DND-41 (cell line): ENCODE results near the gene TAP1.

Source experiments
- ATAC-seq: fragments of 200-7000 bp; cut with Tn5 transposase; 3 replicates; pipeline ENCODE4 v1.9.1; 2021; ENCODE audit warnings: low read depth; ENCODE audit not compliant: insufficient read depth
- DNase-seq: peaks from one replicate; pipeline ENCODE4 v3.0.0-alpha.2; 2020
- H2AFZ ChIP-seq: 2 replicates; pipeline ENCODE4 v1.6.0; 2012; ENCODE audit warnings: low read depth, low read length
- H3K27ac ChIP-seq: 2 replicates; pipeline ENCODE4 v1.5.1; 2012; ENCODE audit warnings: low read length, inconsistent platforms
- H3K27me3 ChIP-seq: fragments of 200-600 bp; sonication (generic); 2 replicates; pipeline ENCODE4 v1.6.0; 2012; ENCODE audit warnings: low read length, mild to moderate bottlenecking, inconsistent platforms; ENCODE audit not compliant: insufficient read depth, poor library complexity
- H3K36me3 ChIP-seq: 2 replicates; pipeline ENCODE4 v1.5.1; 2012; ENCODE audit warnings: low read length, inconsistent platforms; ENCODE audit not compliant: insufficient read depth
- H3K4me1 ChIP-seq: 2 replicates; pipeline ENCODE4 v1.5.1; 2012; ENCODE audit warnings: mild to moderate bottlenecking, low read length; ENCODE audit not compliant: insufficient read depth
- H3K4me2 ChIP-seq: 2 replicates; pipeline ENCODE4 v1.6.0; 2012; ENCODE audit warnings: mild to moderate bottlenecking, moderate library complexity, low read length, inconsistent platforms; ENCODE audit not compliant: insufficient read depth
- H3K4me3 ChIP-seq, 2 experiments: fragments of 200-600 bp in 1 of 2; shearing (Covaris generic) in 1 of 2; 2 replicates each; pipeline ENCODE4 v1.5.1; 2012 to 2016; ENCODE audit warnings: inconsistent platforms in 2 of 2, low read length in 2 of 2, mild to moderate bottlenecking in 2 of 2, low read depth in 1 of 2, moderate library complexity in 1 of 2
- H3K79me2 ChIP-seq: 2 replicates; pipeline ENCODE4 v1.6.0; 2012; ENCODE audit warnings: low read length, inconsistent platforms; ENCODE audit not compliant: insufficient read depth
- H3K9ac ChIP-seq: 2 replicates; pipeline ENCODE4 v1.6.0; 2012; ENCODE audit warnings: low read depth, mild to moderate bottlenecking, inconsistent platforms, low read length, moderate library complexity
- H3K9me3 ChIP-seq: 2 replicates; pipeline ENCODE4 v1.5.1; 2012; ENCODE audit warnings: low read length, moderate library complexity, mild to moderate bottlenecking, inconsistent platforms; ENCODE audit not compliant: insufficient read depth, severe bottlenecking
- H4K20me1 ChIP-seq: 2 replicates; pipeline ENCODE4 v1.6.0; 2012; ENCODE audit warnings: low read length; ENCODE audit not compliant: insufficient read depth
- EZH2 ChIP-seq: IDR thresholded peaks from 3 replicates; pipeline ENCODE4 v1.6.1; 2012; ENCODE audit warnings: borderline replicate concordance, low read depth, mild to moderate bottlenecking, moderate library complexity, low read length, inconsistent platforms; ENCODE audit not compliant: severe bottlenecking
- TF ChIP-seq, protein P1 (sequence below): IDR thresholded peaks from 2 replicates; pipeline ENCODE4 v1.5.1; 2012; ENCODE audit warnings: borderline replicate concordance, low read length, moderate library complexity, mild to moderate bottlenecking; ENCODE audit not compliant: poor library complexity, severe bottlenecking; ENCODE audit errors: extremely low read depth

TAP1 gene, protein sequence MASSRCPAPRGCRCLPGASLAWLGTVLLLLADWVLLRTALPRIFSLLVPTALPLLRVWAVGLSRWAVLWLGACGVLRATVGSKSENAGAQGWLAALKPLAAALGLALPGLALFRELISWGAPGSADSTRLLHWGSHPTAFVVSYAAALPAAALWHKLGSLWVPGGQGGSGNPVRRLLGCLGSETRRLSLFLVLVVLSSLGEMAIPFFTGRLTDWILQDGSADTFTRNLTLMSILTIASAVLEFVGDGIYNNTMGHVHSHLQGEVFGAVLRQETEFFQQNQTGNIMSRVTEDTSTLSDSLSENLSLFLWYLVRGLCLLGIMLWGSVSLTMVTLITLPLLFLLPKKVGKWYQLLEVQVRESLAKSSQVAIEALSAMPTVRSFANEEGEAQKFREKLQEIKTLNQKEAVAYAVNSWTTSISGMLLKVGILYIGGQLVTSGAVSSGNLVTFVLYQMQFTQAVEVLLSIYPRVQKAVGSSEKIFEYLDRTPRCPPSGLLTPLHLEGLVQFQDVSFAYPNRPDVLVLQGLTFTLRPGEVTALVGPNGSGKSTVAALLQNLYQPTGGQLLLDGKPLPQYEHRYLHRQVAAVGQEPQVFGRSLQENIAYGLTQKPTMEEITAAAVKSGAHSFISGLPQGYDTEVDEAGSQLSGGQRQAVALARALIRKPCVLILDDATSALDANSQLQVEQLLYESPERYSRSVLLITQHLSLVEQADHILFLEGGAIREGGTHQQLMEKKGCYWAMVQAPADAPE

DNA sequence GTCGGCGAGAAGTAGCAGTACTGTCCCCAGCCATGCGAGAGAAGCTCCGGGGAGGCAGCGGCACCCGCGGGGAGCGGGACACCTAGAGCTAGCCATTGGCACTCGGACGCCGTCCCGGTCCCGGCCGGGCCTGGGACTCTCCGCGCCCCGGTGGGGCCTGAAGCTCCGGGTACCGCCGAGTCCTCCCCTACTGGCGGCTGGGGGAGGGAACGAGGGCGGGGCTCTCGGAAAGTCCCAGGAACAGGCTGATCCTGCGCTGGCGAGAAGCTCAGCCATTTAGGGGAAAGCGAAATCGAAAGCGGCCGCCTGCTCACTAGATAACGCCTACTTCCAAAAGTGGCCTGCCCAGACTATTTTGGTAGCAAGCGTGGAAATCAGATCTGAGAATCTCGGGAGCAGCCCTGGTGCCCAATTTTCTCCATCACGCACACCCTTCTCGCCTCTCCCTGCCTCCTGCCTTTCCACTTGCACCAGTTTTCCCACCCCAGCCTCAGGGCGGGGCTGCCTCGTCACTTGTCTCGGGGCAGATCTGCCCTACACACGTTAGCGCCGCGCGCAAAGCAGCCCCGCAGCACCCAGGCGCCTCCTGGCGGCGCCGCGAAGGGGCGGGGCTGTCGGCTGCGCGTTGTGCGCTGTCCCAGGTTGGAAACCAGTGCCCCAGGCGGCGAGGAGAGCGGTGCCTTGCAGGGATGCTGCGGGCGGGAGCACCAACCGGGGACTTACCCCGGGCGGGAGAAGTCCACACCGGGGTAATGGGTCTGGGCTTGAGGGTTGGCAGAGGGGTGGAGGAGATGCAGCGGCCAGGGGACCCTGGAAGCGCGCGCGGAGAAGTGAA lies at the start of gene TAP1, which contains the start of gene PSMB9:
TSS of gene TAP1 (minus strand) at position 164 of the 835 bp plus-strand sequence. CDS start at position 96, 68 bp downstream.
TSS of gene PSMB9 (plus strand) at position 652 of the 835 bp plus-strand sequence. CDS start at position 690, 38 bp downstream.
- no peaks in the 10 kb centered on the region for H3K9me3 ChIP-seq
- H3K79me2 ChIP-seq = peaks cover 29% of the 10 kb centered on the region
- peaks cover 38% of the 10 kb centered on the region for H3K36me3 ChIP-seq
- ATAC-seq (peak; percentile 85), DNase-seq (peak; percentile 94)
- H3K4me3 ChIP-seq = peak within 1 kb of the TSS; percentile 55 to 79
- H3K27me3 ChIP-seq = no peaks in the 10 kb centered on the region
- peak within 1 kb of the TSS; percentile 75 for H3K4me2 ChIP-seq
- TF ChIP-seq, protein P1, sequence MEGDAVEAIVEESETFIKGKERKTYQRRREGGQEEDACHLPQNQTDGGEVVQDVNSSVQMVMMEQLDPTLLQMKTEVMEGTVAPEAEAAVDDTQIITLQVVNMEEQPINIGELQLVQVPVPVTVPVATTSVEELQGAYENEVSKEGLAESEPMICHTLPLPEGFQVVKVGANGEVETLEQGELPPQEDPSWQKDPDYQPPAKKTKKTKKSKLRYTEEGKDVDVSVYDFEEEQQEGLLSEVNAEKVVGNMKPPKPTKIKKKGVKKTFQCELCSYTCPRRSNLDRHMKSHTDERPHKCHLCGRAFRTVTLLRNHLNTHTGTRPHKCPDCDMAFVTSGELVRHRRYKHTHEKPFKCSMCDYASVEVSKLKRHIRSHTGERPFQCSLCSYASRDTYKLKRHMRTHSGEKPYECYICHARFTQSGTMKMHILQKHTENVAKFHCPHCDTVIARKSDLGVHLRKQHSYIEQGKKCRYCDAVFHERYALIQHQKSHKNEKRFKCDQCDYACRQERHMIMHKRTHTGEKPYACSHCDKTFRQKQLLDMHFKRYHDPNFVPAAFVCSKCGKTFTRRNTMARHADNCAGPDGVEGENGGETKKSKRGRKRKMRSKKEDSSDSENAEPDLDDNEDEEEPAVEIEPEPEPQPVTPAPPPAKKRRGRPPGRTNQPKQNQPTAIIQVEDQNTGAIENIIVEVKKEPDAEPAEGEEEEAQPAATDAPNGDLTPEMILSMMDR = peak; percentile 91
- no peak for TF ChIP-seq EZH2
- peak within 1 kb of the TSS; percentile 91 for H2AFZ ChIP-seq
- H3K27ac ChIP-seq = peak within 1 kb of the TSS; percentile 98
- no peaks in the 10 kb centered on the region for H4K20me1 ChIP-seq
- H3K9ac ChIP-seq = peak within 1 kb of the TSS; percentile 83
- H3K4me1 ChIP-seq = peaks cover 33% of the 10 kb centered on the region

DNA sequence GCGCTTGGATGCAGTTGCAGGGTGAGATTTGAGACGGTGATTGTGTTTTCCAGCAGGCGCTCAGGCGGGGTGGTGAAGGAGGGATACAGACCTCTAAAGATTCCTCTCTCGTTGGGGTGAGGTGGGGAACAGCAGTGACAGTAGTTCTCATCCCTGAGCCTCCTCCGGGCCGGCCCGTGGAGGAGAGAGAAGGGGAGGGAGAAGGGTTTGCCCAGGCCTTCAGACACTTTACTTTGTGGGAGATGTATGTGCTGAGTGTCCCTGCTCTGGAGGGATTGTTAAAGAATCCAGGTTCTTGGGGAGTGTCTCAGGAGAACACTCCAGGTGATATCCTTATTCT lies 41.5 kb upstream of the TAP1 start:
- Histone ChIP-seq H3K9ac (peak overlapping the region; percentile 78), H3K27ac (peak overlapping the region; percentile 84), H3K27me3 (no peaks in the 10 kb centered on the region), H2AFZ (peak overlapping the region; percentile 81), H3K4me1 (peaks cover 45% of the 10 kb centered on the region), H4K20me1 (peaks cover 11% of the 10 kb centered on the region; the same call in 1 of the 2 replicates), H3K4me3 (peak overlapping the region; percentile 67 to 89), H3K79me2 (peaks cover 49% of the 10 kb centered on the region), H3K36me3 (peaks cover 9% of the 10 kb centered on the region), H3K4me2 (peak overlapping the region; percentile 77), H3K9me3 (no peaks in the 10 kb centered on the region)
- ATAC-seq = peak; percentile 15
- no peak for TF ChIP-seq EZH2
- TF ChIP-seq, protein P1 = no peak
- DNase-seq = no peak

DNA sequence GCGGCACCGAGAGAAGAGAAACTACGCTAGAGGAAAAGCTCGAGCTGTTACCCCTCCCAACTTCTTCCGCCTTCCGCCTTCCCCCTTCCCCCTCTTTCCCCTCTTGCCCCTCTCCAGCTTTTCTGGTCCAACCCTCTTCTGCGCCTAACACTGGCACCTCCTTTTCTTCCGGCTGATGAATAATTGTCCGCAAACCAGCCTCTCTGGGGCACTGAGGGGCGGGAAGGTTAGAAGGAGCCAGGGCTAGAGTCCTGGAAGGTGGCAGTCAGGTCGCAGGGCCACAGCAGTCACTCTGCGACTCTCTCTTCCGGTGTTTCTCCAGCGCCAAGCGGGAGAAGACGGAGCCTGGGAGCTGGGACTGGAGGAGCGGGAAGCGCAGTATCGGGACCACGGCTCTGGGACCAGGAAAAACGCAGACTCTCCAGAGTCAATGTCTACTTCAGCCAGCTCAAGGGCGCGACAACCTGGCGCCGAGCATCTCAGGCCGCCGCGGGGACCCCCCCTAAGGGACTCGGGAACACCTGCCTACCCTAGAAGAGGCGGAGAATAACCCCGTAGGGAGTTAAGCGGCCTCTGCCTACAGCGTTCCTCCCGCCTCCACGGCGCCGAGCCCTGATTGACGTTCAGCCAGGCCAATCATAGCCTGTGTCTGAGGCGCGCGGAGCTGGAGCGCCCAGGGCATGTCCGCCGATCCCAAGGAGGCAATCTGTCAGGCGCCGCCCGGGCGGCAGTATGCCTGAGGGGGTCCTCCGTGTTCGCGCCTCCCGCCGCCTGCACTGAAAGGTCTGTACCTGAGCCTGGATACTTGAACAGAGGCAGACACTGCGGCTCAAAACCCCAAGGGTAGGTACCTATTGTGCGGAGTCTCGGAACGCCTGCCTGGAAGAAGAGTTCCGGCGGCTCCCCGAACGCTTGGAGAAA lies 40.8 kb upstream of the TAP1 start:
- Histone ChIP-seq H3K9me3 (no peaks in the 10 kb centered on the region), H3K4me3 (peak overlapping the region; percentile 67 to 89), H3K27me3 (no peaks in the 10 kb centered on the region), H4K20me1 (peaks cover 11% of the 10 kb centered on the region; the same call in 1 of the 2 replicates), H3K4me2 (peak overlapping the region; percentile 77), H3K27ac (peak overlapping the region; percentile 84), H2AFZ (peak overlapping the region; percentile 81), H3K9ac (peak overlapping the region; percentile 78), H3K36me3 (peaks cover 9% of the 10 kb centered on the region), H3K79me2 (peaks cover 46% of the 10 kb centered on the region), H3K4me1 (peaks cover 45% of the 10 kb centered on the region)
- peak; percentile 97 for DNase-seq
- ATAC-seq = peak; percentile 95
- TF ChIP-seq EZH2 = no peak
- TF ChIP-seq, protein P1 = peak; percentile 22
